GM19452 (cell line): ENCODE results near the gene KCNQ4.

Experiments
- ATAC-seq: cut with Tn5 transposase; IDR thresholded peaks from one replicate; pipeline ENCODE4 v1.9.1; 2021; ENCODE audit not compliant: unreplicated experiment

Gene KCNQ4

DNA sequence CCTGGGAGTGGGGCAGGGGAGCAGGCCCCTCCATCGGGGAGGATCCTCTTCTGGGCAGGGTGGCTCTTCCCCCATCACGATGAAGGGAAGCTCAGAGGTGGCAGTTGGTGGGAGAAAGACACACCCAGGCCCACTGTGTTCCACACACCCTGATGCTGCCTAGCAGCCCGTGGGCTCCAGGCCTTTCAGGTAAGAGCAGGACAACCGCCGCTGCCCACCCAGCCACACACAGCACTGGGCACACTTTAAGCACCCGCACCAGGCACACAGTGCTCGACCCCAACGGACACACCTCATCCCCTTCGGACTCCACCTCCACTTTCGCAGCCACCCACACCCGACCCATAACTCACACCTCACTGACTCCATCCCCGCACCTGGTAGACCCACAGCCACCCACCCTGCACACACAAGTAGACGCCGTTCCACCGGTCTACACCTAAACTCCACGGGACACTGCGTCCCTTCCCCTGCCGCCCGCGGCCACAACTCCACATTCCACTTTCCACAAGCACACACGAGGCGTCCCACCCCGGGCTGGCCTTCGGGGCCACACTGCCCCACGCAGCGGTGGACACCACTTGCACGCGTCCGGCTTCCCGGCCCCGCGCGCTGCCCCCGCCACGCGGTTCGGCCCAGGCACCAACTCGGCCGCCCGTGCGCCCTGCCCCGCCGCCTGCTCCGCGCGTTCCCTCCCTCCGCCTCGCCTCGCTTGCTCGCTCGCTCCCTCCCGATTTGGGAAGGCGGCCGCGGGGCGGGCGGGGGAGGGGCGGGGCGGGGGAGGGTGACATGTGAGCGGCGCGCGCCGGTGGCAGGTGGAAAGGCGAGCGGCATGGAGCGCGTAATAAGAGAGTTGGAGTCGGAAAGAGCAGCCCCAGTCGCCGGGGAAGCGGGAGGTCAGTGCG is at the start of gene KCNQ4:
KCNQ4 (plus strand) TSS at position 787 of the 905 bp plus-strand sequence. CDS start 307 bp downstream, outside the sequence.
- ATAC-seq = no peak

- ATAC-seq = no peak
These were observed 48.5 kb upstream of the KCNQ4 start for GRCh38 chr1:40734882-40735628.

- ATAC-seq = no peak
These were observed 47.5 kb upstream of the KCNQ4 start for GRCh38 chr1:40736085-40736531.

- no peak for ATAC-seq
These were observed 44.8 kb upstream of the KCNQ4 start for GRCh38 chr1:40738831-40739230.

- no peak for ATAC-seq
These were observed 44.1 kb upstream of the KCNQ4 start for GRCh38 chr1:40739455-40740008.

DNA sequence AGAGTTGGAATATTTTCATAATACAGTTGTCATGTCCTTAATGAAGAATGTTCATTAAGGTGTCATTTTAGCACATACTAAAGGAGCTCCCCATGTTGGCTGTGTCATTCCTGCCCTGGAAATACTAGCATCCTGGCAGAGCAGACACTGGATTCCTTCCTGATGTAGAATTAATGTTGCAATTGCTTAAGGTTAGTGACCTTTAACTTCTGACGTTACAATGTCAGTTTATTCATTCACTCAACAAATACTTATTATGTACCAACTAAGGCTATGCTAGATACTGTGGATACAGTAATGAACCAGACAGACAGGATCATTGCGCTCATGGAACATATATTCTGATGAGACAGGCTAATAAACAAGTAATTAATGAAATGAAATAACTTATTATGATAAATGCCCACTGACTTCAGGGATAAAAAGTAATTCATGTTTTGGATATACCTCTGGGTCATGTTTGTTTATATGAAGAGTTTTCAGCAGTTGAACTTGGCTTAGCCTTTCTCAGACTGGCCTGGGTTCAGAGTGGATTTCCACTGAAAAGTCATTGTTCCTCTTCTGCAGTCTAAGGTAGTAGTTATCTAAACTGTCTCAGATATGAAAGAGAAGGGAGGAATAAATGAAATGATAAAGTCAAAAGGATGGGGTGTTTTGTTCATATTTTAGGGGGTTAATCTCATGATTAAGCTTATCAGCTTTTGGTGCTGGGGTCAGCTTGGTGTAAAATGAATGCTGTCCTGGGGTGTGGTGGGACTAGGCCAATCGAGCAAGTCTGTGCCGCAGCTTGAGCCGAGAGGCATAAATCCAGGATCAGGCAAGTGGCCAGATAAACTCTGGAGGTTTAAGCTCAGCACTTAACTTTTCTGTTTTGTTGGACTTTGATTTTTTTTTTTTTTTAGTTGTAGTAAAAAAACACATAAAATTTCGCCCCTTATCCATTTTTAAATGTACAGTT is 43.3 kb upstream of the KCNQ4 start:
- ATAC-seq = no peak

DNA sequence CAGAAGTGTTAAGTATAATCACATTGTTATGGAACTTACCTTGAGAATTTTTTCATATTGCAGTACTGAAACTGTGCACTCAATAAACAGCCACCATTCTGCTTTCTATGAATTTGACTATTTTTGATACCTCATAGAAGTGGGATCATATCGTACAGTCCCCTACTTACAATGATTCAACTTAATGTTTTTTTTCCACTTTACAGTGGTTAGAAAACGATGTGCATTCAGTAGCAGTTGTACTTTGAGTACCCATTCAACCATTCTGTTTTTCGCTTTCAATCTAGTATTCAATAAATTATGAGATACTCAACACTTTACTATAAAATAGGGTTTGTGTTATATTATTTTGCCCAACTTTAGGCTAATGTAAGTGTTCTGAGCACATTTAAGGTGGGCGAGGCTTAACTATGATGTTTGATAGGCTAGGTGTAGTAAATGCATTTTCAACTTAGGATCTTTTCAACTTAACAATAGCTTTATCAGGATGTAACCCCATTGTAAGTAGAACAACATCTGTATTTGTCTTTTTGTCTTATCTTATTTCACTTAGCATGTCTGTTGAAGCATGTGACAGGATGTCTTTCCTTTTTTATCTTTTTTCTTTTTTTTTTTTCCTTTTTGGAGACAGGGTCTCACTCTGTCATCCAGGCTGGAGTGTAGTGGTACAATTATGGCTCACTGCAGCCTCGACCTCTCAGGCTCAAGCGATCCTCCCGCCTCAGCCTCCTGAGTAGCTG is 42.4 kb upstream of the KCNQ4 start:
- no peak for ATAC-seq

- no peak for ATAC-seq
These were observed 41.1 kb upstream of the KCNQ4 start for GRCh38 chr1:40742363-40743061.

GRCh38 chr1:40743452-40743851 is 40.1 kb upstream of the KCNQ4 start:
- ATAC-seq = no peak

- ATAC-seq = no peak
These were observed 39.7 kb upstream of the KCNQ4 start for GRCh38 chr1:40743860-40744259.

GRCh38 chr1:40745176-40745575 is 38.4 kb upstream of the KCNQ4 start:
- no peak for ATAC-seq

- ATAC-seq = no peak
These were observed 37.1 kb upstream of the KCNQ4 start for GRCh38 chr1:40746344-40747090.

GRCh38 chr1:40748841-40749718 is 34.5 kb upstream of the KCNQ4 start:
- no peak for ATAC-seq

DNA sequence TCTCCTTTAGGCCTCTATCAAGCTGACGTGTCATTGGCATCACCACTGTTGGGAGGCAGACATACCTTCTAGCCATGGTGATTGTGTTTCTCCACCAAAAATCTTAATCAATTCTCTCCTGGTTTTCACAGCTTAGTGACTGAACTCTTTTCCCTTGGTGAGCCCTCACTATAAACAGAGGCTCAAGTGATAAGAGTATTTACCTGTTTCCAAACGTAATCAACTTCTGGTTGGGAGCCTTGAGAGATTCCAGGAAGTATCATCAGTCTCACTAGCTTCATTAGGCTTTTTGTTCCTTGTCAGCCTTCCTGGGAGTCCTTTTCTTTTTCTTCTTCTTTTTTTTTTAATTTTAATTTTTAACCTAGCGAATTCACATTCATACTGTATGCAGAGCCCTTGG is 33.8 kb upstream of the KCNQ4 start:
- no peak for ATAC-seq

DNA sequence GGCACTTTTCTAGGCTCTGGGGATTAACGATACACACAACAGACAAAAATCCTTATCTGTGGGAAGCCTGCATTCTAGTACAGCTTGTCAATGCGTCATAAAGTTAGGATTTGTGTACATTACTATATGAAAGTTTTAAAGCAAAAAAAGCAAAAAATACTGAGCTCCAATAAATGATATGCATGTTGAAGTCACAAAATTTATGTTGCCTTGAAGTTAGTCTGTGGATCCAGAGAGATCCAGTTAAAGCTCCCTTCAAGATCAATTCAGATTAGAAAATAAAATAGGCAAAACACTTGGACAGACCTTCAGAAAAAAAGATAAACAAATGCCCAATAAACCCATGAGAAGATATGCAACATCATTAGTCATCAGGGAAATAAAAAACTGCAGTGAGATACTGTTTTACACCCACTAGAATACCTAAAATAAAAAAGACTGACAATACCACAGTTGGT is 33.1 kb upstream of the KCNQ4 start:
- no peak for ATAC-seq

GRCh38 chr1:40751802-40752201 is 31.8 kb upstream of the KCNQ4 start:
- no peak for ATAC-seq

GRCh38 chr1:40753142-40753882 is 30.3 kb upstream of the KCNQ4 start:
- no peak for ATAC-seq
